ENCODE data around the gene BEAN1.

The BEAN1 gene

GRCh38 chr16:66521951-66522771 lies 95.1 kb downstream of the BEAN1 start:
- DNase-seq (ENCODE audit: low spot score) = peak; percentile 95

GRCh38 chr16:66522816-66523590 lies 95.9 kb downstream of the BEAN1 start:
- DNase-seq (ENCODE audit: low spot score) = no peak

- peak; percentile 66 for DNase-seq (ENCODE audit: low spot score)
These were observed 96.8 kb downstream of the BEAN1 start for GRCh38 chr16:66523861-66524354.

GRCh38 chr16:66524601-66525164 lies 97.6 kb downstream of the BEAN1 start:
- peak; percentile 37 for DNase-seq (ENCODE audit: low spot score)

- no peak for DNase-seq (ENCODE audit: low spot score)
These were observed 98.5 kb downstream of the BEAN1 start for GRCh38 chr16:66525396-66526180.

GRCh38 chr16:66528294-66528693 lies 101.2 kb downstream of the BEAN1 start:
- DNase-seq (ENCODE audit: low spot score) = no peak

GRCh38 chr16:66529475-66529874 lies 102.4 kb downstream of the BEAN1 start:
- no peak for DNase-seq (ENCODE audit: low spot score)
